GM12878 (cell line): ENCODE data around the gene TTC29. TPM values are rescaled to one million over a fixed set of nuclear protein-coding genes. Genes with fewer than 3 reads are reported as not detected.

Experiments
- ATAC-seq: fragments of 200-7000 bp; cut with Tn5 transposase; 3 replicates; pipeline ENCODE4 v1.9.1; 2020; ENCODE audit warnings: mild to moderate bottlenecking, moderate library complexity
- BruUV-seq: library from RNA; stranded (reverse); fragments of 400-500 nt; replicated peaks from 2 replicates; lab custom pipeline; 2021; lab: Mats Ljungman, UMichigan
- CTCF ChIA-PET: fragments of 300-600 bp; sonication (Branson Sonifier 250); formaldehyde crosslinking; extraction: SDS; loops from one replicate; lab custom pipeline; 2021; ENCODE audit warnings: inconsistent platforms; lab: Yijun Ruan, JAX
- POLR2A ChIA-PET: fragments of 350-600 bp; formaldehyde crosslinking; extraction: SDS; loops from one replicate; lab custom pipeline; 2021; ENCODE audit warnings: inconsistent platforms; lab: Charles Lee
- RAD21 ChIA-PET: fragments of 300-600 bp; sonication (Branson Sonifier 250); formaldehyde crosslinking; loops from one replicate; lab custom pipeline; 2023; ENCODE audit warnings: antibody characterized with exemption; ENCODE audit not compliant: unreplicated experiment; lab: Charles Lee
- SMC1A ChIA-PET: fragments of 300-600 bp; sonication (Branson Sonifier 250); formaldehyde crosslinking; loops from one replicate; lab custom pipeline; 2023; ENCODE audit not compliant: unreplicated experiment, uncharacterized antibody; lab: Charles Lee
- DNase-seq: peaks from one replicate; pipeline ENCODE4 v3.0.0-alpha.2; 2011; ENCODE audit warnings: low read depth, low spot score
- FAIRE-seq: peaks from 3 replicates; lab custom pipeline; 2011; peaks lifted over from hg19 to GRCh38; lab: Jason Lieb, UNC
- H2AFZ ChIP-seq: 2 replicates; pipeline ENCODE4 v1.6.0; 2011; ENCODE audit warnings: low read depth, low read length, control low read depth; ENCODE audit not compliant: control insufficient read depth
- H3K27ac ChIP-seq: 2 replicates; pipeline ENCODE4 v1.5.1; 2011; ENCODE audit warnings: control low read depth; ENCODE audit not compliant: control insufficient read depth, insufficient read depth
- H3K27me3 ChIP-seq, 2 experiments: replicated peaks in 1 of 2; 2 replicates each; pipeline versions ENCODE4 v1.6.0 to v1.6.1; 2011; ENCODE audit warnings: low read length in 1 of 2; ENCODE audit not compliant: control insufficient read depth in 2 of 2, insufficient read depth in 2 of 2
- H3K36me3 ChIP-seq, 2 experiments: 2 replicates each; pipeline ENCODE4 v1.5.1; 2011; ENCODE audit warnings: low read length in 1 of 2; ENCODE audit not compliant: control insufficient read depth in 2 of 2, insufficient read depth in 2 of 2
- H3K4me1 ChIP-seq: 2 replicates; pipeline ENCODE4 v1.6.1; 2011; ENCODE audit warnings: mild to moderate bottlenecking, low read length, moderate library complexity, mixed read lengths; ENCODE audit not compliant: control insufficient read depth, insufficient read depth
- H3K4me2 ChIP-seq: 2 replicates; pipeline ENCODE4 v1.6.0; 2011; ENCODE audit warnings: control low read depth; ENCODE audit not compliant: control insufficient read depth, insufficient read depth
- H3K4me3 ChIP-seq: fragments of 200-600 bp; sonication (generic); 2 replicates; pipeline ENCODE4 v1.5.1; 2016
- H3K79me2 ChIP-seq: 2 replicates; pipeline ENCODE4 v1.6.0; 2011; ENCODE audit warnings: low read length; ENCODE audit not compliant: control insufficient read depth, insufficient read depth
- H3K9ac ChIP-seq: 2 replicates; pipeline ENCODE4 v1.8.0; 2011; ENCODE audit warnings: low read length, control low read depth, mixed read lengths; ENCODE audit not compliant: control insufficient read depth, insufficient read depth
- H3K9me3 ChIP-seq: replicated peaks from 3 replicates; pipeline ENCODE4 v1.5.1; 2011; ENCODE audit warnings: mild to moderate bottlenecking, low read length; ENCODE audit not compliant: control insufficient read depth, insufficient read depth
- H4K20me1 ChIP-seq: 2 replicates; pipeline ENCODE4 v1.6.0; 2011; ENCODE audit not compliant: control insufficient read depth, insufficient read depth
- BMI1 ChIP-seq: fragments of 450-650 bp; IDR thresholded peaks from 2 replicates; pipeline ENCODE4 v1.6.1; 2016; ENCODE audit warnings: mild to moderate bottlenecking, moderate library complexity, borderline replicate concordance
- CHD4 ChIP-seq: fragments of 200-600 bp; sonication (generic); IDR thresholded peaks from 2 replicates; pipeline ENCODE4 v1.6.1; 2016; ENCODE audit warnings: mild to moderate bottlenecking
- CTCF ChIP-seq, 3 experiments: IDR thresholded peaks in 2 of 3; conservative IDR thresholded peaks in 1 of 3; 2 replicates each; pipeline ENCODE4 v1.5.1; 2011; ENCODE audit warnings: low read depth in 3 of 3, low read length in 3 of 3, mild to moderate bottlenecking in 3 of 3, control low read depth in 2 of 3, moderate library complexity in 2 of 3, inconsistent platforms in 1 of 3, mixed read lengths in 1 of 3; ENCODE audit not compliant: control insufficient read depth in 2 of 3, insufficient read depth in 1 of 3; ENCODE audit errors: extremely low read depth in 1 of 3
- ETV6 ChIP-seq, 2 experiments: fragments of 450-650 bp in 1 of 2; IDR thresholded peaks in 1 of 2; conservative IDR thresholded peaks in 1 of 2; 2 replicates each; pipeline ENCODE4 v1.6.1; 2014; ENCODE audit warnings: antibody characterized with exemption in 1 of 2, borderline replicate concordance in 1 of 2, low read depth in 1 of 2, mild to moderate bottlenecking in 1 of 2, moderate library complexity in 1 of 2
- FOXM1 ChIP-seq: IDR thresholded peaks from 2 replicates; pipeline ENCODE4 v1.6.1; 2012; ENCODE audit warnings: low read depth, mild to moderate bottlenecking, inconsistent platforms, low read length, moderate library complexity
- IRF4 ChIP-seq: IDR thresholded peaks from 2 replicates; pipeline ENCODE4 v1.6.1; 2011; ENCODE audit warnings: low read depth, low read length
- KAT2A ChIP-seq: conservative IDR thresholded peaks from 2 replicates; pipeline ENCODE4 v1.6.1; 2011; ENCODE audit warnings: low read depth, low read length; ENCODE audit not compliant: control insufficient read depth
- KDM1A ChIP-seq: fragments of 200-600 bp; sonication (generic); IDR thresholded peaks from 2 replicates; pipeline ENCODE4 v1.6.1; 2016; ENCODE audit warnings: borderline replicate concordance
- MYC ChIP-seq: IDR thresholded peaks from 2 replicates; pipeline ENCODE4 v1.6.1; 2011; ENCODE audit warnings: mild to moderate bottlenecking, low read length, moderate library complexity, inconsistent platforms; ENCODE audit not compliant: insufficient read depth, insufficient replicate concordance, insufficient read length, severe bottlenecking
- POLR2AphosphoS5 ChIP-seq: IDR thresholded peaks from 2 replicates; pipeline ENCODE4 v1.6.1; 2011; ENCODE audit warnings: mild to moderate bottlenecking, low read length, inconsistent platforms
- SMAD5 ChIP-seq: IDR thresholded peaks from 2 replicates; pipeline ENCODE4 v1.6.1; 2016; ENCODE audit warnings: antibody characterized with exemption, low read depth
- SRF ChIP-seq, 2 experiments: IDR thresholded peaks; 2 replicates each; pipeline ENCODE4 v1.6.1; 2011; ENCODE audit warnings: low read depth in 2 of 2, low read length in 2 of 2, mild to moderate bottlenecking in 1 of 2, moderate library complexity in 1 of 2
- TCF12 ChIP-seq: IDR thresholded peaks from 2 replicates; pipeline ENCODE4 v1.6.1; 2011; ENCODE audit warnings: low read depth, mild to moderate bottlenecking, low read length
- TCF7 ChIP-seq: IDR thresholded peaks from 2 replicates; pipeline ENCODE4 v1.6.1; 2014; ENCODE audit warnings: antibody characterized with exemption, borderline replicate concordance
- USF1 ChIP-seq: IDR thresholded peaks from 2 replicates; pipeline ENCODE4 v1.6.1; 2011; ENCODE audit warnings: borderline replicate concordance, low read depth, mild to moderate bottlenecking, moderate library complexity, mixed read lengths, low read length; ENCODE audit not compliant: insufficient read depth; ENCODE audit errors: extremely low read length
- ZBTB4 ChIP-seq: fragments of 450-650 bp; formaldehyde crosslinking; IDR thresholded peaks from 2 replicates; pipeline ENCODE4 v1.4.0; 2022; ENCODE audit warnings: mild to moderate bottlenecking, moderate library complexity
- ZNF24 ChIP-seq: fragments of 450-650 bp; IDR thresholded peaks from 2 replicates; pipeline ENCODE4 v1.6.1; 2017; ENCODE audit warnings: antibody characterized with exemption, mild to moderate bottlenecking
- ZNF622 ChIP-seq: fragments of 450-650 bp; IDR thresholded peaks from 2 replicates; pipeline ENCODE4 v1.6.1; 2017; ENCODE audit warnings: mild to moderate bottlenecking, inconsistent platforms
- ZSCAN29 ChIP-seq: fragments of 450-650 bp; IDR thresholded peaks from 2 replicates; pipeline ENCODE4 v1.6.1; 2017; ENCODE audit warnings: mild to moderate bottlenecking, moderate library complexity
- WGBS: methylation state at CpG from one replicate; pipeline ENCODE4 v1.1.6; 2016; ENCODE audit warnings: low lambda C conversion rate; ENCODE audit not compliant: insufficient replicate concordance, insufficient coverage; ENCODE audit errors: missing lambda C conversion rate; 5-methylcytosine and 5-hydroxymethylcytosine counted together
- in situ Hi-C: fragments of 300-500 bp; cut with MboI; formaldehyde crosslinking; loops from 9 replicates; pipeline ENCODE4 v1.14.3; 2018; ENCODE audit warnings: mixed read lengths
- intact Hi-C: fragments of 100-400 bp; cut with micrococcal nuclease; formaldehyde crosslinking; loops from one replicate; pipeline ENCODE4 v1.14.2; 2022; ENCODE audit not compliant: unreplicated experiment
- polyA plus RNA-seq, 11 experiments: library from polyadenylated mRNA; depleted of rRNA in 4 of 11; unstranded in 6 of 11; stranded (reverse) in 5 of 11; fragments of >200 nt; fragmentation: Nextera tagmentation in 4 of 11; fragmentation: Illumina TruSeq in 1 of 11; extraction: Ambion mirVana in 4 of 11; extraction: Trizol in 1 of 11; gene quantifications; 1 replicate in 1 of 11; 2 replicates in 10 of 11; pipeline versions ENCODE4 v1.2.1 to v1.2.3, GENCODE V29; 2011 to 2016; ENCODE audit warnings: inconsistent platforms in 2 of 11, missing spikeins in 2 of 11, low read depth in 1 of 11
- total RNA-seq, 4 experiments: library from RNA; depleted of rRNA in 3 of 4; stranded (reverse); fragments of >200 nt in 3 of 4; fragmentation: Illumina TruSeq in 1 of 4; extraction: Trizol in 1 of 4; gene quantifications; 2 replicates each; pipeline versions ENCODE4 v1.2.1 to v1.2.3, GENCODE V29; 2013 to 2021

TTC29 gene
- total and polyA plus RNA-seq, 10 of the 15 experiments (the other 5 are each of a cell fraction or from before 2014, with no cell fraction given): not detected

GRCh38 chr4:146855761-146856160 is 89.9 kb downstream of the TTC29 start (continued):
- no peak for TF ChIP-seq CTCF (IDR thresholded peaks at IDR 0.05 in 2 of 3, conservative IDR thresholded peaks at IDR 0.05 in 1 of 3; ENCODE audit: control insufficient read depth in 2 of 3, extremely low read depth in 1 of 3, insufficient read depth in 1 of 3, low read depth in 3 of 3, low read length in 3 of 3)
- TF ChIP-seq USF1: no peak

- ChIA-PET POLR2A (no interaction called here), CTCF (interaction anchor here (1.2 kb wide), 1 partner anchor 245 kb away, joined by 6 read pairs; no protein-coding TSS in a partner anchor), RAD21 (no interaction called here), SMC1A (no interaction called here)
- H3K36me3 ChIP-seq: no peaks in the 10 kb centered on the region
- no peak overlapping the region for H2AFZ ChIP-seq
- no peak for ATAC-seq
- 0% methylated on average over 2 of the region's 2 CpGs for WGBS
- intact Hi-C loops: no loop called here
- no peak overlapping the region for H3K4me3 ChIP-seq
- in situ Hi-C loops: no loop called here
- H3K9ac ChIP-seq: no peak overlapping the region
- no TSS peak for BruUV-seq
- no peak for FAIRE-seq
- H3K79me2 ChIP-seq: no peaks in the 10 kb centered on the region
- DNase-seq: no peak
- no peaks in the 10 kb centered on the region for H4K20me1 ChIP-seq
- H3K9me3 ChIP-seq: no peaks in the 10 kb centered on the region
- no peaks in the 10 kb centered on the region for H3K4me1 ChIP-seq
- H3K4me2 ChIP-seq: no peak overlapping the region
- H3K27me3 ChIP-seq: no peaks in the 10 kb centered on the region; a peak in 1 of 4 replicates
- H3K27ac ChIP-seq: no peak overlapping the region
- no peak for TF ChIP-seq ETV6 (conservative IDR thresholded peaks at IDR 0.05 in 1 of 2, IDR thresholded peaks at IDR 0.05 in 1 of 2; ENCODE audit: borderline replicate concordance in 1 of 2, low read depth in 1 of 2)
- TF ChIP-seq ZNF24: no peak
- no peak for TF ChIP-seq FOXM1
- no peak for TF ChIP-seq BMI1
- no peak for TF ChIP-seq SMAD5
- TF ChIP-seq CHD4: no peak
- no peak for TF ChIP-seq KAT2A
- no peak for TF ChIP-seq POLR2AphosphoS5
- no peak for TF ChIP-seq ZBTB4 (CRISPR knock-in tag)
- no peak for TF ChIP-seq MYC
- no peak for TF ChIP-seq KDM1A
- no peak for TF ChIP-seq TCF7
- TF ChIP-seq TCF12: no peak
- TF ChIP-seq IRF4: no peak
- no peak for TF ChIP-seq ZNF622
- TF ChIP-seq SRF (IDR thresholded peaks at IDR 0.05; ENCODE audit: low read depth in 2 of 2, low read length in 2 of 2): no peak
- no peak for TF ChIP-seq ZSCAN29
Measured at GRCh38 chr4:146852360-146852759, 93.3 kb downstream of the TTC29 start.
